ENCODE results near the gene PRICKLE3.

PRICKLE3 gene

GRCh38 chrX:49167740-49168108, 18.4 kb downstream of the PRICKLE3 start:
- Mint-ChIP-seq H3K4me1 (peaks cover 21% of the 10 kb centered on the region), H3K4me3 (peak overlapping the region; percentile 84), H3K27ac (peak overlapping the region; percentile 89), H3K9me3 (no peaks in the 10 kb centered on the region), H3K27me3 (no peaks in the 10 kb centered on the region), H3K36me3 (no peaks in the 10 kb centered on the region)
- DNase-seq (ENCODE audit: low spot score in 2 of 2): no peak
- no peak for ATAC-seq (ENCODE audit: low read depth)

- H3K9me3 Mint-ChIP-seq: no peaks in the 10 kb centered on the region
- peak overlapping the region; percentile 89 for H3K27ac Mint-ChIP-seq
- no peaks in the 10 kb centered on the region for H3K27me3 Mint-ChIP-seq
- H3K4me1 Mint-ChIP-seq: peaks cover 20% of the 10 kb centered on the region
- no peaks in the 10 kb centered on the region for H3K36me3 Mint-ChIP-seq
- DNase-seq (ENCODE audit: low spot score in 2 of 2) (peak; percentile 35 to 36), ATAC-seq (ENCODE audit: low read depth) (peak; percentile 36)
- H3K4me3 Mint-ChIP-seq: peak overlapping the region; percentile 84
These were observed 19.0 kb downstream of the PRICKLE3 start for GRCh38 chrX:49166914-49167739.

GRCh38 chrX:49165901-49166881, 20.0 kb downstream of the PRICKLE3 start:
- Mint-ChIP-seq H3K36me3 (no peaks in the 10 kb centered on the region), H3K27ac (peak overlapping the region; percentile 89), H3K27me3 (no peaks in the 10 kb centered on the region), H3K9me3 (no peaks in the 10 kb centered on the region), H3K4me1 (peaks cover 20% of the 10 kb centered on the region), H3K4me3 (peak overlapping the region; percentile 84)
- peak; percentile 62 for ATAC-seq (ENCODE audit: low read depth)
- peak; percentile 54 to 62 for DNase-seq (ENCODE audit: low spot score in 2 of 2)

- H3K27me3 Mint-ChIP-seq: no peaks in the 10 kb centered on the region
- peak overlapping the region; percentile 89 for H3K27ac Mint-ChIP-seq
- no peaks in the 10 kb centered on the region for H3K9me3 Mint-ChIP-seq
- peaks cover 20% of the 10 kb centered on the region for H3K4me1 Mint-ChIP-seq
- no peaks in the 10 kb centered on the region for H3K36me3 Mint-ChIP-seq
- DNase-seq (ENCODE audit: low spot score in 2 of 2): no peak
- peak overlapping the region; percentile 11 for H3K4me3 Mint-ChIP-seq
- no peak for ATAC-seq (ENCODE audit: low read depth)
These were observed 21.4 kb downstream of the PRICKLE3 start for GRCh38 chrX:49164589-49165360.

GRCh38 chrX:49163555-49164419, 22.4 kb downstream of the PRICKLE3 start:
- H3K9me3 Mint-ChIP-seq: no peaks in the 10 kb centered on the region
- peaks cover 17% of the 10 kb centered on the region for H3K4me1 Mint-ChIP-seq
- DNase-seq (ENCODE audit: low spot score in 2 of 2) (peak; percentile 70 to 77), ATAC-seq (ENCODE audit: low read depth) (peak; percentile 62)
- H3K27ac Mint-ChIP-seq: peak overlapping the region; percentile 71
- peak overlapping the region; percentile 85 for H3K4me3 Mint-ChIP-seq
- H3K27me3 Mint-ChIP-seq: no peaks in the 10 kb centered on the region
- H3K36me3 Mint-ChIP-seq: no peaks in the 10 kb centered on the region

- Mint-ChIP-seq H3K27me3 (no peaks in the 10 kb centered on the region), H3K36me3 (no peaks in the 10 kb centered on the region), H3K27ac (peak within 1 kb of the TSS; percentile 71), H3K4me1 (peaks cover 14% of the 10 kb centered on the region), H3K9me3 (no peaks in the 10 kb centered on the region), H3K4me3 (peak within 1 kb of the TSS; percentile 85)
- no peak for DNase-seq (ENCODE audit: low spot score in 2 of 2)
- no peak for ATAC-seq (ENCODE audit: low read depth)
These were observed 23.6 kb downstream of the PRICKLE3 start, which contains the start of gene MAGIX for GRCh38 chrX:49162620-49163019. Gene MAGIX (plus strand): TSS chrX:49162758. CDS start chrX:49162890, 132 bp downstream.

GRCh38 chrX:49161632-49162031, 24.5 kb downstream of the PRICKLE3 start:
- H3K27ac Mint-ChIP-seq: no peak overlapping the region
- no peak for DNase-seq (ENCODE audit: low spot score in 2 of 2)
- no peak for ATAC-seq (ENCODE audit: low read depth)
- peaks cover 8% of the 10 kb centered on the region for H3K4me1 Mint-ChIP-seq
- H3K9me3 Mint-ChIP-seq: no peaks in the 10 kb centered on the region
- no peaks in the 10 kb centered on the region for H3K36me3 Mint-ChIP-seq
- H3K4me3 Mint-ChIP-seq: no peak overlapping the region
- H3K27me3 Mint-ChIP-seq: no peaks in the 10 kb centered on the region

GRCh38 chrX:49160908-49161307, 25.3 kb downstream of the PRICKLE3 start:
- no peaks in the 10 kb centered on the region for H3K27me3 Mint-ChIP-seq
- DNase-seq (ENCODE audit: low spot score in 2 of 2) (no peak), ATAC-seq (ENCODE audit: low read depth) (no peak)
- peaks cover 6% of the 10 kb centered on the region for H3K4me1 Mint-ChIP-seq
- no peaks in the 10 kb centered on the region for H3K9me3 Mint-ChIP-seq
- H3K27ac Mint-ChIP-seq: no peak overlapping the region
- no peak overlapping the region for H3K4me3 Mint-ChIP-seq
- no peaks in the 10 kb centered on the region for H3K36me3 Mint-ChIP-seq

GRCh38 chrX:49157194-49157593, 29.0 kb downstream of the PRICKLE3 start:
- no peak overlapping the region for H3K27ac Mint-ChIP-seq
- no peaks in the 10 kb centered on the region for H3K9me3 Mint-ChIP-seq
- no peaks in the 10 kb centered on the region for H3K27me3 Mint-ChIP-seq
- no peak for DNase-seq (ENCODE audit: low spot score in 2 of 2)
- peaks cover 8% of the 10 kb centered on the region for H3K4me1 Mint-ChIP-seq
- H3K4me3 Mint-ChIP-seq: peak overlapping the region; percentile 14
- H3K36me3 Mint-ChIP-seq: no peaks in the 10 kb centered on the region
- no peak for ATAC-seq (ENCODE audit: low read depth)

GRCh38 chrX:49155900-49156837, 30.0 kb downstream of the PRICKLE3 start:
- Mint-ChIP-seq H3K36me3 (no peaks in the 10 kb centered on the region), H3K4me3 (peak overlapping the region; percentile 96), H3K27ac (peak overlapping the region; percentile 94), H3K9me3 (no peaks in the 10 kb centered on the region), H3K27me3 (no peaks in the 10 kb centered on the region), H3K4me1 (peaks cover 8% of the 10 kb centered on the region)
- peak; percentile 75 to 79 for DNase-seq (ENCODE audit: low spot score in 2 of 2)
- peak; percentile 93 for ATAC-seq (ENCODE audit: low read depth)

- DNase-seq (ENCODE audit: low spot score in 2 of 2): no peak
- Mint-ChIP-seq H3K4me3 (peak overlapping the region; percentile 96), H3K27ac (peak overlapping the region; percentile 94), H3K4me1 (peaks cover 8% of the 10 kb centered on the region), H3K27me3 (no peaks in the 10 kb centered on the region), H3K9me3 (no peaks in the 10 kb centered on the region), H3K36me3 (no peaks in the 10 kb centered on the region)
- no peak for ATAC-seq (ENCODE audit: low read depth)
These were observed 30.8 kb downstream of the PRICKLE3 start for GRCh38 chrX:49155243-49155899.

- H3K27ac Mint-ChIP-seq: no peak overlapping the region
- H3K4me3 Mint-ChIP-seq: no peak overlapping the region
- peaks cover 8% of the 10 kb centered on the region for H3K4me1 Mint-ChIP-seq
- no peaks in the 10 kb centered on the region for H3K27me3 Mint-ChIP-seq
- no peak for DNase-seq (ENCODE audit: low spot score in 2 of 2)
- no peaks in the 10 kb centered on the region for H3K9me3 Mint-ChIP-seq
- no peaks in the 10 kb centered on the region for H3K36me3 Mint-ChIP-seq
- ATAC-seq (ENCODE audit: low read depth): no peak
These were observed 32.7 kb downstream of the PRICKLE3 start for GRCh38 chrX:49153467-49153866.
